Activated naive CD4-positive, alpha-beta T cell treated with anti-CD3 and anti-CD28 coated beads for 36 hours (primary cell): Measurements from ENCODE around the gene VTCN1. TPM values are rescaled to one million over a fixed set of nuclear protein-coding genes. Genes with fewer than 3 reads are reported as not detected.
"Not testable (repeated sequence)": the region's sequence is repeated elsewhere in the genome, so short reads cannot be mapped to it uniquely, and the experiment has no call there.

Experiments
- CTCF ChIA-PET: fragments of 350-600 bp; sonication (Branson Sonifier 250); formaldehyde crosslinking; loops from one replicate; lab custom pipeline; 2021; ENCODE audit warnings: antibody characterized with exemption; lab: Charles Lee
- DNase-seq: peaks from one replicate; pipeline ENCODE4 v3.0.0-alpha.2; 2020
- H3K27ac Mint-ChIP-seq: one replicate; pipeline ENCODE4 v1.8.0; 2021; ENCODE audit warnings: mild to moderate bottlenecking, mixed read lengths
- H3K27me3 Mint-ChIP-seq: one replicate; pipeline ENCODE4 v1.8.0; 2021; ENCODE audit warnings: low read depth, mixed read lengths
- H3K36me3 Mint-ChIP-seq: one replicate; pipeline ENCODE4 v1.8.0; 2021; ENCODE audit warnings: low read depth, mixed read lengths
- H3K4me1 Mint-ChIP-seq: one replicate; pipeline ENCODE4 v1.8.0; 2021; ENCODE audit warnings: low read depth, mixed read lengths
- H3K4me3 Mint-ChIP-seq: one replicate; pipeline ENCODE4 v1.8.0; 2021; ENCODE audit warnings: mild to moderate bottlenecking, moderate library complexity, mixed read lengths
- H3K9me3 Mint-ChIP-seq: one replicate; pipeline ENCODE4 v1.8.0; 2021; ENCODE audit warnings: mixed read lengths
- intact Hi-C: fragments of 100-400 bp; cut with micrococcal nuclease; formaldehyde crosslinking; loops from one replicate; pipeline ENCODE4 v1.15.1; 2023
- total RNA-seq, 2 experiments: library from RNA; stranded (reverse); gene quantifications; one replicate each; pipeline ENCODE4 v1.2.3, GENCODE V29; 2021

VTCN1 gene
- total RNA-seq, 2 experiments from 2014 or later: not detected

DNA sequence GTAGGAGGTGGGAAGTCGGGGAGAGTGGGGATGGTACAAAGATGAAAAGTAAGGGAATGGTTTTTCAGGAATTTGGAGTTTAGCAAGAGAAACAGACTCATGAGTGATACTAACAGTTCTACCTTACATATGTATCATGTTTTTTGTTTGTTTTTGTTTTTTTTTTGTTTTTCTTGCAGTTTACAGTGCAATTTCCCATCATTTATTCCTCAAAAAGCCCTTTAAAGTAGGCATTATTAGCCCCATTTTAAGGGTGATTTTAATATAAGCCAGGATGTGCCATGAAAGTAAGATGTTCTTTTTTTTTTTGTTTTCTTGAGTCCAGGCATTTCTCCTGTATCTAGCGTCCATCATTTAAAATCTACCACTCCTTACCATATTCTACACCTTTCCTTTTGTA is 75.4 kb downstream of the VTCN1 start:
- Mint-ChIP-seq H3K27ac (no peak overlapping the region), H3K4me3 (no peak overlapping the region), H3K9me3 (no peaks in the 10 kb centered on the region), H3K36me3 (no peaks in the 10 kb centered on the region), H3K27me3 (peaks cover 7% of the 10 kb centered on the region), H3K4me1 (no peaks in the 10 kb centered on the region)
- intact Hi-C loops: no loop called here
- no peak for DNase-seq
- CTCF ChIA-PET: interaction anchor here (1.2 kb wide), 1 partner anchor 9 kb away, joined by 3 read pairs; no protein-coding TSS in a partner anchor

GRCh38 chr1:117130526-117130925 is 80.2 kb downstream of the VTCN1 start:
- Mint-ChIP-seq H3K9me3 (no peaks in the 10 kb centered on the region), H3K36me3 (no peaks in the 10 kb centered on the region), H3K27ac (no peak overlapping the region), H3K4me1 (no peaks in the 10 kb centered on the region), H3K27me3 (peaks cover 11% of the 10 kb centered on the region), H3K4me3 (no peak overlapping the region)
- intact Hi-C loops: no loop called here
- no peak for DNase-seq
- CTCF ChIA-PET: no interaction called here

DNA sequence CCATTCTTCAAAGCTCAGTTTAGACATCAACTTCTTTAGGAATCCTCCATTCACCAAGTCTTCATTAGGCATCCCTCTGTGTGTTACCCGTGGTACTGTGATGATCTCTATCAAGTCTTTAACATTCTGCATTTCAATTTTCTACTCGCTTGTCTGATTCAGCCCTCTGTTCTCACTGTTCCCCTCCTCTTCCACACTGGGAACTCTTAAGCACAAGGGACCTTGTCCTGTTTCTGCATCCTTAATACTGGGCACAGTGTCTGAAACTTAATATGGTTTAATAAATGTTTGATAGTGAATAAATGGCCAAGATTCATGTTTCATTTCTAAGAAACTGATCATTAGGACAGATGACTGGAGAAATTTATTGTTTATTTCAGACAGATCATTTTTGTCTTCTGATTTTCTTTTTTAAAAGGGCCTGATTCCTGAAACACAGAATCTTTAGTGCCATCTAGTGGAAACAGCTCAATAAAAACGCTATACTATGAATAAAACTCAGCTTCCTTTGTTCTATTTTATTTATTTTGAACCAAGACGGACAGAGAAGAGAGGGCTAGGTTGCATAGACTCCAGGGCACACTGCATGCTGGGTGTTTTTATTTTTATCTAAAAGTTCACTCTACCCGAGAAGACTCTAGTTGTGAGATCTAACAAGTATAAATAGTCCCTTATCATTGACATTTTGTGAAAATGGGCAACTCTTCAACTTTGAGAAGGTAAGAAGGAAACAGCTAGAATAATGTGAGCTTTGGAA is 82.2 kb downstream of the VTCN1 start:
- no peaks in the 10 kb centered on the region for H3K4me1 Mint-ChIP-seq
- intact Hi-C loops: loop anchor here (1.0 to 10.0 kb wide), 5 partner anchors 60 to 994 kb away; no protein-coding TSS in a partner anchor
- CTCF ChIA-PET: interaction anchor here (0.6 to 2.7 kb wide), 35 partner anchors 9 to 627 kb away, joined by 3 to 16 read pairs (median 4); partner anchors contain the start of gene MAN1A2
- no peaks in the 10 kb centered on the region for H3K9me3 Mint-ChIP-seq
- DNase-seq: no peak
- H3K27me3 Mint-ChIP-seq: peaks cover 6% of the 10 kb centered on the region
- H3K4me3 Mint-ChIP-seq: no peak overlapping the region
- H3K36me3 Mint-ChIP-seq: no peaks in the 10 kb centered on the region
- no peak overlapping the region for H3K27ac Mint-ChIP-seq

DNA sequence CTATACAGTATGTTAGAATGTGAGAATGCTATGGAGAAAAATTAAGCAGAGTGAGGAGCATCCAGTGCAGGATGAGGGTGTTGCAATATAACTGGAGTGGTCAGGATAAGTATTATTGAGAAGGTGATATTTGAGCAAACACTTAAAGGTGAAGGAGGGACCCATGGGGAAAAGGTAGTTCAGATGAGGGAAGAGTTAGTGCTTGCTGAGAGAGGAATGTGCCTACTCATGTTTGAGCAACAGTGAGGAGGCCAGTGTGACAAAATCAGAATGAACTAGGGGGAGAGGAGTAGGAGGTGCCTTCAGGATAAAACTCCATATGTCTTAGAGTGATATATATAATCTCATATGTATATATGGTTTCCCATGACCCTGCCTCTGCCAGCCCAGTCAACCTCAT is 82.9 kb downstream of the VTCN1 start:
- Mint-ChIP-seq H3K4me3 (no peak overlapping the region), H3K27ac (no peak overlapping the region), H3K4me1 (no peaks in the 10 kb centered on the region), H3K27me3 (peaks cover 7% of the 10 kb centered on the region), H3K36me3 (no peaks in the 10 kb centered on the region), H3K9me3 (no peaks in the 10 kb centered on the region)
- CTCF ChIA-PET: interaction anchor here (0.7 to 2.7 kb wide), 15 partner anchors 14 to 556 kb away, joined by 3 to 16 read pairs (median 4); partner anchors contain the start of gene MAN1A2
- no peak for DNase-seq
- intact Hi-C loops: loop anchor here (1.0 to 10.0 kb wide), 5 partner anchors 59 to 993 kb away; no protein-coding TSS in a partner anchor

GRCh38 chr1:117124661-117125060 is 86.1 kb downstream of the VTCN1 start:
- no peaks in the 10 kb centered on the region for H3K36me3 Mint-ChIP-seq
- H3K27ac Mint-ChIP-seq: no peak overlapping the region
- no peaks in the 10 kb centered on the region for H3K4me1 Mint-ChIP-seq
- DNase-seq: no peak
- peaks cover 14% of the 10 kb centered on the region for H3K27me3 Mint-ChIP-seq
- intact Hi-C loops: loop anchor here (10.0 kb wide), 2 partner anchors 770 to 990 kb away; no protein-coding TSS in a partner anchor
- H3K9me3 Mint-ChIP-seq: no peaks in the 10 kb centered on the region
- no peak overlapping the region for H3K4me3 Mint-ChIP-seq
- CTCF ChIA-PET: interaction anchor here (0.6 kb wide), 1 partner anchor 56 kb away, joined by 3 read pairs; no protein-coding TSS in a partner anchor

DNA sequence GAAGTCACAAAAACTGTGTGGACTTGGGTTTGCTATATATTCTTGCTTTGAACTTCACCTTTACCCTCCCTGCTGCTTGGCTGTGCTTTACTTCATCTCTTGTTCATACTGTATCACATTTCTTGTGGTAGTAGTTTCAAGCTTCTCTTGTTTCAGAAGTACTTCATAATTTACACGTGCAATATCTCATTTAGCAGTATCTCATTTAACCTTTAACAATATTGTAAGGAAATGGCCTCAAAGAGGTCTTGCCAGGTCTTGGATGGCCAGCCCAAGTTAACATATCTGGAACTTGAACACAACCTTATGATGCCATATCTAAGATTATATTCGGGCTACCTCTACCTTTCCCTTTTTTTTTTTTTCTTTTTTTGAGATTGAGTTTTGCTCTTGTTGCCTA is 87.5 kb downstream of the VTCN1 start:
- no peak for DNase-seq
- Mint-ChIP-seq H3K27me3 (peaks cover 14% of the 10 kb centered on the region), H3K4me1 (no peaks in the 10 kb centered on the region), H3K27ac (no peak overlapping the region), H3K9me3 (no peaks in the 10 kb centered on the region), H3K4me3 (no peak overlapping the region), H3K36me3 (no peaks in the 10 kb centered on the region)
- intact Hi-C loops: loop anchor here (10.0 kb wide), 2 partner anchors 772 to 988 kb away; no protein-coding TSS in a partner anchor
- CTCF ChIA-PET: interaction anchor here (1.2 to 1.7 kb wide), 3 partner anchors 55 to 549 kb away, joined by 3 to 5 read pairs (median 3); no protein-coding TSS in a partner anchor

DNA sequence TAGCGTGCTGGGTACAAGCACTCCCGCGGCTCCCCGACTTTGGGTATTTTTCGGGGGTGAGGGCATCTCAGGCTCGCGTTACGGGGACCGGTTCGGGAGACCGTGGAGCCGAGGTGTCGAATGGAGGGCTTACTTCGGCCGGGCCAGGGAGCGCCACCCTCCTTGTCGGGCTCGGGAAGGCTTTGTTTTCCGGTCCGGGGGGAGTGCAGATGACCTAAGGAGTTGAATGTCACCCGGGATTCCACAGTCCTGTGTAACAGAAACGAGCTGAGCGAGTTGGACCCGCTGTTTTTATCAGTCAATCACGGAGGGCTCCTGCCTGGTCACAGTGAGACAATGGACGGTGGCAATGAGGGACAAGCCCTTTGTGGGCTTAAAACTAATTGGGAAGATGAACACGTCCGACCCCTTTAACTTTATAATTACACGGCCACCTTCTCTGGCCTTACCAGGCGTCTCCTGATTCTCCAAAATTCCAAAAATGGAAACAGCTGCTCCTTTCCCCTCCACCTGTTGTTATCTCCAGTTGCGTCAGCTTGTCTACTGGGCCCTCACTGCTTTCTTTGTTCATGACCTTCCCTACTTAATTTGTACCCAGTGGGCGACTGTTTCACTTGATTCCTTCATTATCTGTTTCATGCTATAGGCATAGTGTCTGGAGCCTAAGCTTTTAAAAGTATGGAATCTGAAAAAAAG is 88.2 kb downstream of the VTCN1 start:
- Mint-ChIP-seq H3K27ac (no peak overlapping the region), H3K4me3 (peak overlapping the region; percentile 73), H3K27me3 (peaks cover 14% of the 10 kb centered on the region), H3K4me1 (no peaks in the 10 kb centered on the region), H3K36me3 (no peaks in the 10 kb centered on the region), H3K9me3 (no peaks in the 10 kb centered on the region)
- DNase-seq: no peak
- CTCF ChIA-PET: interaction anchor here (0.5 to 1.7 kb wide), 8 partner anchors 10 to 607 kb away, joined by 3 to 6 read pairs (median 3); no protein-coding TSS in a partner anchor
- intact Hi-C loops: loop anchor here (1.0 to 10.0 kb wide), 4 partner anchors 62 to 988 kb away; partner anchors contain the start of gene TTF2

- CTCF ChIA-PET: interaction anchor here (0.5 to 1.7 kb wide), 6 partner anchors 10 to 607 kb away, joined by 3 to 6 read pairs (median 4); no protein-coding TSS in a partner anchor
- Mint-ChIP-seq H3K27me3 (peaks cover 10% of the 10 kb centered on the region), H3K4me1 (no peaks in the 10 kb centered on the region), H3K9me3 (no peaks in the 10 kb centered on the region), H3K4me3 (peak within 1 kb of the TSS; percentile 73), H3K27ac (no peak within 1 kb of the TSS), H3K36me3 (no peaks in the 10 kb centered on the region)
- peak; percentile 90 for DNase-seq
- intact Hi-C loops: loop anchor here (1.0 to 10.0 kb wide), 4 partner anchors 61 to 987 kb away; partner anchors contain the start of gene TTF2
Observed at GRCh38 chr1:117121589-117122329, 89.0 kb downstream of the VTCN1 start, which contains the start of gene TRIM45. TSS of gene TRIM45 (minus strand) at chr1:117121749. CDS start at chr1:117121201, 548 bp downstream.

DNA sequence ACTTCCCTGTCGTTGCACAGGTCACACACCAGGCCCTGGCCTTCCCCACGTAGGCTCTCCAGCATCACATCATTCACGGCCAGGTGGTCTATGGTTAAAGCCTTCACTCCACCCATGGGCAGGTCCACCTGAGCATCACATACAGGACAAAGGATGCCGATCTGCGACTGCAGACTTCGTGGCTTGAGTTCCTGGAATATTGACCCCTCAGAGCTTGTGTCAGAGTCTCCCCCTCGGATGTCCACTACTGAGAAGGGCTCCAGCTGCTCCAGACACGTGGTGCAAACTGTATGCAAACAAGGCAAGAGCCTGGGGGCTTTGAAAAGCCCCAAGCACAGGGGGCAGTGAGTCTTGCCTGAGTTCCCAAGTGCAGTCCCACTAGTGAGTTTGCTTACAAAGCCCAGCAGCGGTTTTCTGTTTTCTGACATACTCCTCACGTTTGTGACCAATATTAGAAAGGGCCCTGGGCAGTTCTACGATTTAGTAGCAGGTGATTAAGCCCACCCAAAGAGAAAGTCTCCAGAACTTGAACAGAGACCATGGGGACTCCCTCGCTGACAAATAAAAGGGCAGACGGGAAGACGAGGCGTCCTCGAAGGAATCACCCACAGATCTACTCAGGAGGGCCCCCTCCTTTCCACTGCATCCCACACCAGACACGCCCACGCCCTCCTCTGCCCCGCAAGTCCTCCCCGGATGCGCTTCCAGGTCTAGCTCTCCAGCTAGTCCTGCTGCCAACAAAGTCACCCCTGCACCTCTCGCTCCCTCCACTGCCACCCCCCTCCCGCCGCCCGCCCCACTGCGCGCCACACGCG is 89.7 kb downstream of the VTCN1 start:
- Mint-ChIP-seq H3K27me3 (peaks cover 10% of the 10 kb centered on the region), H3K4me3 (peak overlapping the region; percentile 73), H3K9me3 (no peaks in the 10 kb centered on the region), H3K36me3 (no peaks in the 10 kb centered on the region), H3K27ac (no peak overlapping the region), H3K4me1 (no peaks in the 10 kb centered on the region)
- no peak for DNase-seq
- CTCF ChIA-PET: interaction anchor here (0.8 to 2.7 kb wide), 3 partner anchors 8 to 397 kb away, joined by 4 to 9 read pairs (median 4); no protein-coding TSS in a partner anchor
- intact Hi-C loops: loop anchor here (10.0 kb wide), 2 partner anchors 774 to 986 kb away; no protein-coding TSS in a partner anchor

DNA sequence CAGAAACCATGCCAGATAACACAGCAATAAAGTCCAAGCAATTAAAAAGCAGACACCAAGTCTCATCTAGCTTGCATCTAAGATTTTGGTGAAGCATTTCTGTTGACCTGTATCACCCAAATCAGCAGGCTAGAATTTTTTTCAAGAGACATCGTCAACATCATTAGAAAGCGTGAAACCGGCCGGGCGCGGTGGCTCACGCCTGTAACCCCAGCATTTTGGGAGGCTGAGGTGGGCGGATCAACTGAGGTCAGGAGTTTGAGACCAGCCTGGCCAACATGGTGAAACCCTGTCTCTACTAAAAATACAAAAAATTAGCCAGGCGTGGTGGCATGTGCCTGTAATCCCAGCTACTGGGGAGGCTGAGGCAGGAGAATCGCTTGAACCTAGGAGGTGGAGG is 91.6 kb downstream of the VTCN1 start:
- DNase-seq, H3K4me3 Mint-ChIP-seq, H3K9me3 Mint-ChIP-seq: not testable (repeated sequence)

More for the DNA sequence above, 91.6 kb downstream of the VTCN1 start:
- CTCF ChIA-PET: interaction anchor here (1.0 to 2.7 kb wide), 2 partner anchors 10 to 45 kb away, joined by 4 to 9 read pairs; no protein-coding TSS in a partner anchor
- H3K4me1 Mint-ChIP-seq, intact Hi-C loops, H3K27ac Mint-ChIP-seq, H3K36me3 Mint-ChIP-seq: not testable (repeated sequence)
- peaks cover 10% of the 10 kb centered on the region for H3K27me3 Mint-ChIP-seq
